K562 (cell line): Measurements from ENCODE around the gene SH3BP4. TPM values are rescaled to one million over a fixed set of nuclear protein-coding genes. Genes with fewer than 3 reads are reported as not detected.

Experiments used
- ATAC-seq: fragments of 200-7000 bp; cut with Tn5 transposase; 3 replicates; pipeline ENCODE4 v1.9.1; 2020; ENCODE audit warnings: moderate library complexity
- BruUV-seq: library from RNA; stranded (reverse); fragments of 400-500 nt; replicated peaks from 2 replicates; lab custom pipeline; 2021; lab: Mats Ljungman, UMichigan
- CTCF ChIA-PET: fragments of 300-600 bp; formaldehyde crosslinking; extraction: SDS; loops from one replicate; lab custom pipeline; 2021; ENCODE audit warnings: low intra/inter-chr PET ratio; lab: Yijun Ruan, JAX
- POLR2A ChIA-PET: fragments of 300-600, 350-650 bp; sonication (Branson Sonifier 250); formaldehyde crosslinking; extraction: SDS; loops from one replicate; lab custom pipeline; 2021; ENCODE audit warnings: antibody characterized with exemption, inconsistent platforms; lab: Yijun Ruan, JAX
- DNase-seq, 4 experiments: peaks; one replicate each; pipeline versions ENCODE4 v3.0.0 to v3.0.0-alpha.2; 2011 to 2018; ENCODE audit warnings: low spot score in 3 of 4, mixed read lengths in 3 of 4; ENCODE audit errors: extremely low read depth in 1 of 4
- FAIRE-seq: peaks from 2 replicates; lab custom pipeline; 2011; peaks lifted over from hg19 to GRCh38; lab: Jason Lieb, UNC
- H2AFZ ChIP-seq: 2 replicates; pipeline ENCODE4 v1.6.0; 2011; ENCODE audit warnings: low read depth, low read length, control low read depth, inconsistent platforms
- H3K27ac ChIP-seq: fragments of 200-600 bp; 3 replicates; pipeline ENCODE4 v1.8.0; 2011; ENCODE audit warnings: low read depth, mild to moderate bottlenecking, control low read depth, inconsistent platforms, low read length, moderate library complexity, mixed read lengths; ENCODE audit errors: extremely low read depth
- H3K27me3 ChIP-seq, 2 experiments: fragments of 300-600 bp in 1 of 2; 2 replicates in 1 of 2; 3 replicates in 1 of 2; pipeline versions ENCODE4 v1.6.0 to v1.8.0; 2011; ENCODE audit warnings: inconsistent platforms in 2 of 2, low read length in 2 of 2, mild to moderate bottlenecking in 1 of 2, mixed read lengths in 1 of 2, moderate library complexity in 1 of 2; ENCODE audit not compliant: control insufficient read depth in 2 of 2, insufficient read depth in 2 of 2
- H3K36me3 ChIP-seq: fragments of 300-600 bp; 3 replicates; pipeline ENCODE4 v1.8.0; 2011; ENCODE audit warnings: mild to moderate bottlenecking, low read length, inconsistent platforms; ENCODE audit not compliant: control insufficient read depth, insufficient read depth
- H3K4me1 ChIP-seq, 2 experiments: fragments of 200-600 bp in 1 of 2; replicated peaks in 1 of 2; 2 replicates in 1 of 2; 3 replicates in 1 of 2; pipeline versions ENCODE4 v1.5.1 to v1.8.0; 2011; ENCODE audit warnings: inconsistent platforms in 2 of 2, low read length in 2 of 2, mild to moderate bottlenecking in 1 of 2, mixed read lengths in 1 of 2, moderate library complexity in 1 of 2; ENCODE audit not compliant: control insufficient read depth in 2 of 2, insufficient read depth in 2 of 2
- H3K4me2 ChIP-seq: 2 replicates; pipeline ENCODE4 v1.6.1; 2011; ENCODE audit warnings: low read length, control low read depth, inconsistent platforms, mixed read lengths; ENCODE audit not compliant: insufficient read depth
- H3K4me3 ChIP-seq: fragments of 200-600 bp; sonication (generic), shearing (Covaris generic); 2 replicates; pipeline ENCODE4 v1.5.1; 2016; ENCODE audit warnings: control low read depth, inconsistent platforms
- H3K79me2 ChIP-seq: fragments of 200-600 bp; 3 replicates; pipeline ENCODE4 v1.8.0; 2011; ENCODE audit warnings: low read length, inconsistent platforms; ENCODE audit not compliant: control insufficient read depth, insufficient read depth
- H3K9ac ChIP-seq, 2 experiments: 2 replicates each; pipeline versions ENCODE4 v1.6.0 to v1.6.1; 2011; ENCODE audit warnings: low read depth in 2 of 2, low read length in 2 of 2, control low read depth in 1 of 2, inconsistent platforms in 1 of 2, mild to moderate bottlenecking in 1 of 2, mixed read lengths in 1 of 2; ENCODE audit not compliant: insufficient read depth in 1 of 2
- H3K9me1 ChIP-seq: one replicate; pipeline ENCODE4 v1.6.0; 2011; ENCODE audit warnings: inconsistent platforms, mild to moderate bottlenecking, low read length, moderate library complexity; ENCODE audit not compliant: control insufficient read depth, insufficient read depth
- H3K9me3 ChIP-seq: replicated peaks from 2 replicates; pipeline ENCODE4 v1.5.1; 2011; ENCODE audit warnings: low read depth, low read length, inconsistent platforms; ENCODE audit not compliant: control insufficient read depth, insufficient read depth
- H4K20me1 ChIP-seq: replicated peaks from 2 replicates; pipeline ENCODE4 v1.6.1; 2011; ENCODE audit warnings: low read length, inconsistent platforms, mixed read lengths; ENCODE audit not compliant: control insufficient read depth, insufficient read depth
- ATF7 ChIP-seq: fragments of 450-650 bp; IDR thresholded peaks from 2 replicates; pipeline ENCODE4 v1.7.1; 2014; ENCODE audit warnings: mild to moderate bottlenecking, moderate library complexity
- GTF2A2 ChIP-seq: IDR thresholded peaks from 2 replicates; pipeline ENCODE4 v1.6.1; 2016; ENCODE audit warnings: mild to moderate bottlenecking, missing genetic modification characterization, missing compliant biosample characterization
- PTTG1 ChIP-seq: fragments of 450-650 bp; IDR thresholded peaks from 2 replicates; pipeline ENCODE4 v1.6.1; 2016; ENCODE audit warnings: low read depth, mild to moderate bottlenecking, missing genetic modification characterization, missing compliant biosample characterization
- SP1 ChIP-seq: sonication (generic); formaldehyde crosslinking; IDR thresholded peaks from 2 replicates; pipeline ENCODE4 v1.8.1; 2022; ENCODE audit warnings: mild to moderate bottlenecking, missing genetic modification reagents
- SREBF2 ChIP-seq: sonication (generic); formaldehyde crosslinking; IDR thresholded peaks from 2 replicates; pipeline ENCODE4 v1.4.0; 2020; ENCODE audit warnings: mild to moderate bottlenecking, missing genetic modification reagents
- TCF7L2 ChIP-seq: fragments of 150-350 bp; IDR thresholded peaks from 2 replicates; pipeline ENCODE4 v1.6.1; 2016; ENCODE audit warnings: low read depth, mild to moderate bottlenecking, low read length, moderate library complexity
- TSC22D4 ChIP-seq: fragments of 450-650 bp; IDR thresholded peaks from 2 replicates; pipeline ENCODE4 v1.6.1; 2016; ENCODE audit warnings: missing genetic modification characterization, missing biosample characterization, control low read depth
- USF2 ChIP-seq: sonication (generic); formaldehyde crosslinking; IDR thresholded peaks from 2 replicates; pipeline ENCODE4 v1.5.0; 2020; ENCODE audit warnings: missing genetic modification reagents
- ZNF174 ChIP-seq: fragments of 250-450 bp; sonication (Bioruptor Pico); IDR thresholded peaks from 2 replicates; pipeline ENCODE4 v1.4.0; 2020; ENCODE audit warnings: mild to moderate bottlenecking
- ZNF511 ChIP-seq: sonication (generic); formaldehyde crosslinking; IDR thresholded peaks from 2 replicates; pipeline ENCODE4 v1.8.0; 2022; ENCODE audit warnings: mild to moderate bottlenecking, missing genetic modification reagents
- WGBS: fragments of 100-300 bp; shearing (Covaris generic); methylation state at CpG from one replicate; pipeline ENCODE4 v1.1.6; 2016; ENCODE audit warnings: low coverage, mixed read lengths; ENCODE audit not compliant: insufficient coverage; ENCODE audit errors: missing lambda C conversion rate; 5-methylcytosine and 5-hydroxymethylcytosine counted together
- in situ Hi-C: fragments of 300-500 bp; cut with MboI; formaldehyde crosslinking; loops from 4 replicates; pipeline ENCODE4 v1.15.0; 2018; ENCODE audit warnings: inconsistent platforms, mixed read lengths
- intact Hi-C: fragments of 100-400 bp; cut with micrococcal nuclease; formaldehyde crosslinking; loops from 2 replicates; pipeline ENCODE4 v1.14.2; 2022
- polyA plus RNA-seq, 8 experiments: library from polyadenylated mRNA; depleted of rRNA in 4 of 8; stranded (reverse) in 5 of 8; unstranded in 3 of 8; fragments of >200 nt; fragmentation: Nextera tagmentation in 2 of 8; fragmentation: Illumina TruSeq in 1 of 8; extraction: Ambion mirVana in 2 of 8; extraction: Trizol in 1 of 8; gene quantifications; 2 replicates each; pipeline versions ENCODE4 v1.2.1 to v1.2.3, GENCODE V29; 2011 to 2014; ENCODE audit warnings: inconsistent platforms in 1 of 8, missing spikeins in 1 of 8
- total RNA-seq, 7 experiments: library from RNA; depleted of rRNA in 6 of 7; stranded (reverse); fragments of >200 nt in 6 of 7; fragmentation: Illumina TruSeq in 2 of 7; extraction: Trizol in 2 of 7; gene quantifications; 2 replicates each; pipeline versions ENCODE4 v1.2.1 to v1.2.3, GENCODE V29; 2011 to 2021; ENCODE audit warnings: low replicate concordance in 1 of 7

Gene SH3BP4
- total and polyA plus RNA-seq, 9 of the 15 experiments (the other 6 are each of a cell fraction or from before 2014, with no cell fraction given) = 0.03 to 0.28 (median 0.27) TPM; not detected in 6

- 0% methylated on average over 2 of the region's 2 CpGs for WGBS
- H3K27me3 ChIP-seq = peaks cover 0 to 3% of the 10 kb centered on the region in 2 experiments; a peak in 1 of 5 replicates
- no peak overlapping the region for H3K4me2 ChIP-seq
These were observed 10.0 kb downstream of the SH3BP4 start for GRCh38 chr2:234961784-234962183.

More at GRCh38 chr2:234961784-234962183, 10.0 kb downstream of the SH3BP4 start:
- Histone ChIP-seq H3K4me1 (no peaks in the 10 kb centered on the region), H3K4me3 (no peak overlapping the region), H3K36me3 (no peaks in the 10 kb centered on the region), H3K79me2 (no peaks in the 10 kb centered on the region), H2AFZ (no peak overlapping the region), H4K20me1 (no peaks in the 10 kb centered on the region)
- ATAC-seq = no peak
- CTCF ChIA-PET = no interaction called here
- DNase-seq = no peak
- BruUV-seq = no TSS peak
- TF ChIP-seq SREBF2 (CRISPR knock-in tag) (no peak), USF2 (no peak), TCF7L2 (no peak), ATF7 (no peak), TSC22D4 (tag) (no peak), SP1 (CRISPR knock-in tag) (no peak), ZNF174 (CRISPR knock-in tag) (no peak), GTF2A2 (tag) (no peak), PTTG1 (tag) (no peak), ZNF511 (CRISPR knock-in tag) (no peak)
- TF ChIP-seq, all 486 proteins: peak for 0
- Histone ChIP-seq H3K9ac (no peak overlapping the region), H3K9me1 (no peaks in the 10 kb centered on the region), H3K27ac (no peak overlapping the region), H3K9me3 (no peaks in the 10 kb centered on the region)
- in situ Hi-C loops = no loop called here
- intact Hi-C loops = no loop called here
- POLR2A ChIA-PET = no interaction called here
- FAIRE-seq = no peak
